Activated gamma-delta T cell treated with Interleukin-2 at 50 U/mL for 16 hours (primary cell): ENCODE results near the gene ICE1.
"Not testable (repeated sequence)": the region's sequence is repeated elsewhere in the genome, so short reads cannot be mapped to it uniquely, and the experiment has no call there.

Source experiments
- DNase-seq: peaks from one replicate; pipeline ENCODE4 v3.0.0-alpha.2; 2020

ICE1 gene

GRCh38 chr5:5401095-5401494 is 21.4 kb upstream of the ICE1 start:
- DNase-seq = no peak

GRCh38 chr5:5403741-5404140 is 18.7 kb upstream of the ICE1 start:
- DNase-seq = no peak

- no peak for DNase-seq
These were observed 18.1 kb upstream of the ICE1 start for GRCh38 chr5:5404381-5404780.

- no peak for DNase-seq
These were observed 17.0 kb upstream of the ICE1 start for GRCh38 chr5:5405441-5405840.

GRCh38 chr5:5407924-5408323 is 14.6 kb upstream of the ICE1 start:
- DNase-seq = no peak

DNA sequence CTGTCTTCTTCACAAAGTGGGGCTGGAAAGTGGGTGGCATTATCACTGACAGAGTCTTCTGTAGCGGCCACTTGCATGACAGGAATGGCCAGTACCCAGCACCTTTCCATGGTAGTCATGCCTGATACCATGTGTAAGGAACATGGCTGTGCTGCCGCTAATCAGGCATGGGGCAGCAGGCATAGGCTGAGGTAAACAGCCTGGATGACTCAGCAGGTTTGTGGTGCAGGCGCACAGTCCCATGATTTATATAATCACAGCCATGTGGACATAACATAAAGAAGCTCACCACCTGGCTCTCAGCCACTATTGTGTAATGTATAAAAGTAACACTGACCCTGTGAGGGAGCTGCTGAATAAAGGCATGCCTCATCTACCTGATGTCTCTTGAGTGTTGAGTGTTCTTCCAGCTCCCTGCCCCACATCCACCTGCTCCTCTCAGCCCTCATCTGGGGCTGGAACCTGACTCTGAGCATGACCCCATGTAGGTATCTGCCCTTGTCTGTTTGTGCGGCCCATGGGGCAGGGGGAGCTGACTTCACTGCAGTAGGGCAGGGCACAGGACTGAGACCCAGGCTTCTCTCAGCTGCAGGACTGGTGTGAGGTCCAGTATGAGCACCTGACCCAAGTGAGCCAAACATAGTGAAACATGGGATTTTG is 13.2 kb upstream of the ICE1 start:
- no peak for DNase-seq

DNA sequence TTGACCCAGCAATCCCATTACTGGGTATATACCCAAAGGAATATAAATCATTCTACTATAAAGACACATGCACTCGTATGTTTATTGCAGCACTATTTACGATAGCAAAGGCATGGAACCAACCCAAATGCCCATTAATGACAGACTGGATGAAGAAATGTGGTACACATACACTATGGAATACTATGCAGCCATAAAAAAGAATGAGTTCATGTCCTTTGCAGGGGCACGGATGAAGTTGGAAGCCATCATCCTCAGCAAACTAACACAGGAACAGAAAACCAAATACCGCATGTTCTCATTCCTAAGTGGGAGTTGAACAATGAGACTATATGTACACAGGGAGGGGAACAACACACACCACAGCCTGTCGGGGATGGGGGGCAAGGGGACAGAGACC is 8.6 kb upstream of the ICE1 start:
- not testable (repeated sequence) for DNase-seq

DNA sequence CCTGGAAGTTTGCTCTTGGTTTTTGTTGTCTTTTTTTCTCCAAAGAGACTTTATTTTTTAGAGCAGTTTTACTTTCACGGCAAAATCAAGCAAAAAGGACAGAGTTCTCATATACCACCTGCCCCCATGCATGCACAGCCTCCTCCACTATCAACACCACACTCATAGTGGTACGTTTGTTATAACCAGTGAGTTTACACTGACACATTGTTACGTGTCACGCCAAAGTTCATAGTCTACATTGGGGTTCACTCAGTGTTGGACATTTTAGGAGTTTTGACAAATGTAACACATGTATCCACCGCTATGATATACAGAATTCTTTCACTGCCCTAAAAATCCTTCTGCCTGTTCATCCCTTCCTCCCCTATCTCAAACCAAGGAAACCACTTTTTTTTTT is 7.5 kb upstream of the ICE1 start:
- no peak for DNase-seq

GRCh38 chr5:5416733-5417132 is 5.7 kb upstream of the ICE1 start:
- DNase-seq = no peak

GRCh38 chr5:5418006-5418405 is 4.5 kb upstream of the ICE1 start:
- no peak for DNase-seq

GRCh38 chr5:5418764-5419163 is 3.7 kb upstream of the ICE1 start:
- DNase-seq = no peak

- DNase-seq = no peak
These were observed 2.9 kb upstream of the ICE1 start for GRCh38 chr5:5419291-5420210.

- no peak for DNase-seq
These were observed 2.2 kb upstream of the ICE1 start for GRCh38 chr5:5420251-5420650.

GRCh38 chr5:5421149-5421960 is 1.1 kb upstream of the ICE1 start:
- DNase-seq = no peak

DNA sequence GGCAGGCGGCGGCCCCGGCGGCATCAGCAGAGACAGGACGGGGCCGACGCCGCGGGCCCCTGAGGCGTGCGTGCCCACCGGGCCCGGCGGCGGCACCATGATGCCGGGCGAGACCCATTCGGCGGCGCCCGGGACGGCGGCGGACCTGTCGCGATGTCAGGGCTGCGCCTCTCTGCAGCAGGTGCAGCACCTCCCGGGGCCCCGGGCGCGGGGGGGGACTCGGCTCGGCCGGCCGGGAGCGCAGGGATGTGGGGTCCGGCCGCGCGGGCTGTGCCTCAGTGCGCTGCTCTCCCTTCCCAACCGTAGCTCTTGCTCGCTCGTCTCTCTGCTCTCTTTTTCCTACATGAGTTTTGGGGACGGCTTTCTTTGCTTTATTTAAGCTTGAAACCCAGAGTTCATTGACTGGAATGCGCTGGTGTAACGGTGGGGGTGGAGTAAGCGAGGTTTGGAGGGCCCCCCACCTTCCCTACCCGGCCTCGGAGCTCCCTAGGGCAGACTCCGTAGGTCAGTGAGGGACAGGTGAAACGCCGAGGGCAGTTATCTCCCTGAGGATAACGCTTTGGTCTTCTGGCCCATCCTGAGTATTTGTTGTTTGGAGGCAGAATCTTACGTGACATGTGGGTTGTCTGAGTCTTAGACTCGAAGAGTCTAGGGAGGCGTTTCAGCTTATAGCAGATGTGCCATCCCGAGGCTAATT is 490 bp downstream of the ICE1 start:
- DNase-seq = no peak

DNA sequence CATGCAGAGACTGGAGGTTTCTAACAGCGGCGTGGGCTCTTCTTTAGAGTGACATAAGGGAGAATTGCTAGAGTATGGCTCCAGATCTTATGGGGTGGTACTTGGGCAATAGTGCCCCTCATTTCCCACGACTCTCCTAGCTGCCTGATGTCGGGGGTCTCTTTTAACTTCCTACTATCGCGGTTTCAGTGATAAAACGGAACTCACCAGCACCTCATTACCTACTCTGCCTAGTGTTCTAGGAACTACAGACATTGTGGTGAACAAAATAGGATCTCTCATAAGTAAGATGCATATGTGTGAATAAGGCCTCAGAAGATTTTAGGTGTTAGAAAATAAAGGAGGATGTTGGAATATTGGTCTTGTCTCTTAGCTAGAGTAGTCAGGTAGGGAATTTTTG is 1.1 kb downstream of the ICE1 start:
- DNase-seq = no peak

- DNase-seq = no peak
These were observed 2.3 kb downstream of the ICE1 start for GRCh38 chr5:5424736-5425135.

DNA sequence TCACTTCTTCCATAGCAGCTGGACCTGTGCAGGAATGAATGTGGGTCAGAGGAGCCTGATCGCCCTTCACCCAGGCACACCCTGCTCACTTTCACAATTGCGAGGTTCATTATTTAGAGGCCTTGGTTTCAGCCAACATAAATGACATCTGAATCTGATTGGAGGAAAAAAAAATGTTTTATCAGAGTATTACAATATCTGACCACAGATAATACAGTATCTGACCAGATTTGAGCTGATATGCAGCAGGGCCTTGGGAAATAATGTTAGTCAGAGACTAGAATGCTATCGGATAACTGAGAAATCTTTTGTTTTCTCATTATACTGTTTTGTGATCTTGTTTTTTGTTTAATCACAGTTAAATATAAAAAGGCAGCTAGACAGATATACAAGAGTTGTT is 7.7 kb downstream of the ICE1 start:
- no peak for DNase-seq

DNA sequence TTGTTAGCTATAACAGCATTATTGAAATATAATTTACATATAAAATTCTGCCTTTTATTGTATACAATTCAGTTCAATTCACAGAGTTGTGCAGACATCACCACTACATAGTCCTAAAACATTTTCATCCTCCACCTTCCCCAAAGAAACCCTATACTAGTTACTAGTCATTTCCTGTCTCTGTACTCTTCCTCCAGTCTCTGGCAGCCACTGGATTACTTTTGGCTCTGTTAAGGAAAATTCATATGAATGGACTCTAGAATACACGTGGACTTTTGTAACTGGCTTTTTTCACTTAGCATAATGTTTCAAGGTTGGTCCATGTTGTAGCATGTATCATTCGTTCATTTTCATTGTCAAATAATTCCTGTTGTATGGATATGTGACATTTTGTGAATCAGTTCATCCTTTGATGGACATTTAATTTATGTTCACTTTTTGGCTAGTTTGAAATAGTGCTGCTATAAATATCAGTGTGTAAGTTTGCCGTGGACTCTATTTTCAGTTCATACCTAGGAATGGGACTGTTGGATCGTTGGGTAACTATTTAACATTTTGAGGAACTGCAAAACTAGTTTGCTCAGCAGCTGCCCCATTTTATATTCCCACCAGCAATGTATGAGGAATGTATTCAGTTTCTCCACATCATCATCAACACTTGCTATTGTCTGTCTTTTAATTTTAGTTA is 9.7 kb downstream of the ICE1 start:
- no peak for DNase-seq

DNA sequence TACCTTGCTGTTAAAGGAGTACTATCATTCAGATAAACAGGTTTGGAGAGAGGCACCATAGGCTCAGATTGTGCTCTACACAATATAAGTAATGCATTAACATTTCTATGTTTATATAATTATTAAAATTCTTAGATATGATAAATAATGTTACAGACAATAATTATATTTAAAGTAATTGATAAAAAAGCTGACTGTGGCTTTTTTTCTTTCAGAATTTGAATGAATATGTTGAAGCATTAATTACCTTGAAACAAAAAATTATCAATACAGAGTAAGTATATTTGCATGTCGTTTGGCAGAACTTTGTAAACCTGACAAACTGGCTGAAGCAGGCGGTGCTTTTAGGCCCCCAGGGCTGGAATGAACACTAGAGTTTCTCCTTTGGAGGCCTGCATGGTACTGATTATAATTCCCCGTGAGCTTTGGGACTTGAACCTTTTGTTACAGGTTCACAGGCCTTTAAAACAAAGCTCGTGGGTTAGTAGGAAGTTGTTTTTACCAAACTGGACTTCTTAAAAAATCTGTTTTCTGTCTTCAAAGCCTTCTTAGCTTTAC is 13.8 kb downstream of the ICE1 start:
- DNase-seq = no peak

GRCh38 chr5:5437227-5438172 is 15.0 kb downstream of the ICE1 start:
- DNase-seq = no peak
